C4-2B (cell line): ENCODE results near the gene IL19.

ENCODE experiments used
- CTCF ChIP-seq: fragments of 450-650 bp; conservative IDR thresholded peaks from 2 replicates; pipeline ENCODE4 v1.5.1; 2017; ENCODE audit warnings: mild to moderate bottlenecking
- ZFX ChIP-seq: fragments of 450-650 bp; IDR thresholded peaks from 2 replicates; pipeline ENCODE4 v1.6.1; 2017

GRCh38 chr1:206748348-206749030, 22.1 kb upstream of the IL19 start:
- TF ChIP-seq CTCF (no peak), ZFX (no peak)
